Neural cell (in vitro differentiated cells): ENCODE results near the gene SLC38A1. TPM values are rescaled to one million over a fixed set of nuclear protein-coding genes. Genes with fewer than 3 reads are reported as not detected.

ENCODE experiments used
- H2AFZ ChIP-seq: fragments of 200-600, 300-800 bp; sonication (generic), shearing (Covaris generic); 2 replicates; pipeline ENCODE4 v1.6.0; 2014; ENCODE audit warnings: low read depth, mild to moderate bottlenecking, antibody characterized with exemption, low read length, moderate library complexity
- H3F3A ChIP-seq: fragments of 200-600 bp; shearing (Covaris generic); 2 replicates; pipeline ENCODE4 v1.6.1; 2016; ENCODE audit warnings: mild to moderate bottlenecking, moderate library complexity, mixed read lengths, antibody characterized with exemption, low read length; ENCODE audit not compliant: insufficient read depth, poor library complexity, severe bottlenecking
- H3K27ac ChIP-seq: fragments of 200-600, 300-800 bp; sonication (generic), shearing (Covaris generic); 2 replicates; pipeline ENCODE4 v1.5.1; 2014; ENCODE audit warnings: mild to moderate bottlenecking, low read length, moderate library complexity
- H3K27me3 ChIP-seq: fragments of 300-800, 200-600 bp; sonication (generic), shearing (Covaris generic); 2 replicates; pipeline ENCODE4 v1.6.0; 2014; ENCODE audit warnings: mild to moderate bottlenecking, low read depth, low read length, moderate library complexity; ENCODE audit not compliant: insufficient read depth
- H3K36me3 ChIP-seq: fragments of 300-800, 200-600 bp; sonication (generic), shearing (Covaris generic); 2 replicates; pipeline ENCODE4 v1.5.1; 2014; ENCODE audit warnings: mild to moderate bottlenecking, antibody characterized with exemption, low read length, moderate library complexity; ENCODE audit not compliant: insufficient read depth
- H3K4me2 ChIP-seq: fragments of 300-800, 200-600 bp; sonication (generic), shearing (Covaris generic); 2 replicates; pipeline ENCODE4 v1.6.0; 2014; ENCODE audit warnings: mild to moderate bottlenecking, low read length
- H3K4me3 ChIP-seq: fragments of 300-800, 200-600 bp; sonication (generic), shearing (Covaris generic); 2 replicates; pipeline ENCODE4 v1.5.1; 2014; ENCODE audit warnings: mild to moderate bottlenecking, low read length, moderate library complexity
- H3K79me2 ChIP-seq: fragments of 200-600 bp; shearing (Covaris generic); replicated peaks from 2 replicates; pipeline ENCODE4 v1.6.0; 2014; ENCODE audit warnings: mild to moderate bottlenecking, low read length, moderate library complexity; ENCODE audit not compliant: insufficient read depth
- H3K9ac ChIP-seq: fragments of 300-800, 200-600 bp; sonication (generic), shearing (Covaris generic); 2 replicates; pipeline ENCODE4 v1.6.1; 2016; ENCODE audit warnings: mild to moderate bottlenecking, low read length, mixed read lengths
- H3K9me2 ChIP-seq: fragments of 200-600 bp; shearing (Covaris generic); 2 replicates; pipeline ENCODE4 v1.6.1; 2016; ENCODE audit warnings: mild to moderate bottlenecking, low read length, mixed read lengths; ENCODE audit not compliant: insufficient read depth
- H3K9me3 ChIP-seq: fragments of 200-600, 300-800 bp; sonication (generic), shearing (Covaris generic); 2 replicates; pipeline ENCODE4 v1.6.1; 2016; ENCODE audit warnings: mild to moderate bottlenecking, mixed run types, low read length, moderate library complexity, mixed read lengths
- H4K20me1 ChIP-seq: fragments of 200-600 bp; shearing (Covaris generic); 2 replicates; pipeline ENCODE4 v1.6.1; 2016; ENCODE audit warnings: mild to moderate bottlenecking, mixed run types; ENCODE audit not compliant: insufficient read depth
- CTCF ChIP-seq: fragments of 450-650 bp; IDR thresholded peaks from 2 replicates; pipeline ENCODE4 v1.5.1; 2014; ENCODE audit warnings: antibody characterized with exemption, mild to moderate bottlenecking, moderate library complexity; ENCODE audit not compliant: poor library complexity, severe bottlenecking
- EP300 ChIP-seq: fragments of 450-650 bp; conservative IDR thresholded peaks from 2 replicates; pipeline ENCODE4 v1.6.1; 2014; ENCODE audit warnings: antibody characterized with exemption, mild to moderate bottlenecking, moderate library complexity; ENCODE audit not compliant: poor library complexity, severe bottlenecking
- EZH2 ChIP-seq: fragments of 200-600, 300-800 bp; shearing (Covaris generic), sonication (generic); IDR thresholded peaks from 2 replicates; pipeline ENCODE4 v1.6.1; 2014; ENCODE audit warnings: antibody characterized with exemption, low read length, borderline replicate concordance, mild to moderate bottlenecking; ENCODE audit not compliant: insufficient read depth, poor library complexity, severe bottlenecking
- MXI1 ChIP-seq: fragments of 450-650 bp; conservative IDR thresholded peaks from 2 replicates; pipeline ENCODE4 v1.6.1; 2014; ENCODE audit warnings: antibody characterized with exemption, mild to moderate bottlenecking; ENCODE audit not compliant: poor library complexity, severe bottlenecking
- POLR2AphosphoS5 ChIP-seq: IDR thresholded peaks from 2 replicates; pipeline ENCODE4 v1.6.1; 2012
- RAD21 ChIP-seq: fragments of 450-650 bp; conservative IDR thresholded peaks from 2 replicates; pipeline ENCODE4 v1.6.1; 2014; ENCODE audit warnings: antibody characterized with exemption, mild to moderate bottlenecking, moderate library complexity
- REST ChIP-seq: IDR thresholded peaks from 2 replicates; pipeline ENCODE4 v1.6.1; 2012; ENCODE audit warnings: borderline replicate concordance
- SMC3 ChIP-seq: fragments of 450-650 bp; conservative IDR thresholded peaks from 2 replicates; pipeline ENCODE4 v1.6.1; 2014; ENCODE audit warnings: antibody characterized with exemption, mild to moderate bottlenecking, moderate library complexity; ENCODE audit not compliant: poor library complexity
- TAF1 ChIP-seq: IDR thresholded peaks from 2 replicates; pipeline ENCODE4 v1.6.1; 2012; ENCODE audit warnings: low read depth
- polyA plus RNA-seq: library from polyadenylated mRNA; depleted of rRNA; stranded (reverse); fragments of >200 nt; gene quantifications from 2 replicates; pipeline ENCODE4 v1.2.3, GENCODE V29; 2014

The SLC38A1 gene
- polyA plus RNA-seq, 1 donor from 2014 or later: 124 TPM

- no peaks in the 10 kb centered on the region for H3K79me2 ChIP-seq
- no peaks in the 10 kb centered on the region for H3K9me2 ChIP-seq
- H3K27ac ChIP-seq: no peak overlapping the region
- no peaks in the 10 kb centered on the region for H4K20me1 ChIP-seq
- H3K9ac ChIP-seq: no peak overlapping the region
- H3K9me3 ChIP-seq: no peaks in the 10 kb centered on the region
- H3K27me3 ChIP-seq: no peaks in the 10 kb centered on the region
- no peaks in the 10 kb centered on the region for H3K36me3 ChIP-seq
- no peak overlapping the region for H3K4me2 ChIP-seq
- H3K4me3 ChIP-seq: no peak overlapping the region
- no peak overlapping the region for H2AFZ ChIP-seq
- TF ChIP-seq RAD21 (no peak), CTCF (no peak), EP300 (no peak), REST (no peak), TAF1 (no peak), SMC3 (no peak), EZH2 (no peak), POLR2AphosphoS5 (no peak), MXI1 (no peak)
- no peaks in the 10 kb centered on the region for H3F3A ChIP-seq
Measured at GRCh38 chr12:46304070-46304469, 35.2 kb upstream of the SLC38A1 start.

DNA sequence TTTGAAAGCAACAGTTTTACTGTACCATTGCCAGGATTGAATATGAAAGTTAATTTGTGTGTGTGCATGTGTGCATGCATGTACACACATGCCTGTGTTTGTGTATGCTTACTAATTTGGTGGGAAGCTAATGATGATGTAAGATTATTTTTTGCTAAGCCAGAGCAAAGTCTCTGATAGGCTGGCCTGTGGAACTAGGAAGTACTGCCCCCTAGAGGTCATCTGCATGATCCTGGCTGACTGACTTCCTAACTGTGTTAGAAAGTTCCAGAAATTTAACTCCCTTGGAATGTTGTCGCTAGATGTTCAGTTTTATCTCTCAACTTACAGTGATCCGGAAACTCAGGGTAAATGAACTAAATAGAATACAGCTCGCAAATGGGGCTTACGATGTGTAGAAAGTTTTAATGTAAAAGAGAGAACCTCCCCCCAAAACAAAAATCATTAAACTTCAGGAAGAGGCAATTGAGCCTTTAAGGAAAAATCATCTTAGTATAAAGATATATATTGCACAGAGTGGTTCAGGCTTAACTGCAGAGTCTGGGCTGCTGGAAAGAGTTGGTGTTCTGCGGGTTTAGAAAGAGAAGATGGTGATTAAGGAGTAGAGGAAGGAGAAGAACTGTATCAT, 34.3 kb upstream of the SLC38A1 start:
- no peak overlapping the region for H2AFZ ChIP-seq
- H4K20me1 ChIP-seq: no peaks in the 10 kb centered on the region
- H3F3A ChIP-seq: no peaks in the 10 kb centered on the region
- peak; percentile 14 for TF ChIP-seq CTCF
- no peak for TF ChIP-seq SMC3
- TF ChIP-seq POLR2AphosphoS5: no peak
- no peaks in the 10 kb centered on the region for H3K9me3 ChIP-seq
- no peaks in the 10 kb centered on the region for H3K36me3 ChIP-seq
- no peaks in the 10 kb centered on the region for H3K9me2 ChIP-seq
- H3K27ac ChIP-seq: no peak overlapping the region
- H3K9ac ChIP-seq: no peak overlapping the region
- H3K4me3 ChIP-seq: no peak overlapping the region
- no peaks in the 10 kb centered on the region for H3K79me2 ChIP-seq
- H3K4me2 ChIP-seq: no peak overlapping the region
- no peaks in the 10 kb centered on the region for H3K27me3 ChIP-seq
